Mucosa of rectum (tissue), 2 donors: ENCODE data around the gene GAL3ST3.
"Not testable (repeated sequence)": the region's sequence is repeated elsewhere in the genome, so short reads cannot be mapped to it uniquely, and the experiment has no call there.

ENCODE experiments used
- H3K27ac ChIP-seq, 2 donors: one replicate each; pipeline ENCODE4 v1.7.0; 2013; ENCODE audit warnings: inconsistent platforms in 2 of 2, low read depth in 2 of 2, low read length in 2 of 2
- H3K27me3 ChIP-seq, 2 donors: one replicate each; pipeline ENCODE4 v1.7.0; 2013; ENCODE audit warnings: low read length in 2 of 2; ENCODE audit not compliant: control insufficient read depth in 2 of 2, insufficient read depth in 2 of 2
- H3K36me3 ChIP-seq, 2 donors: one replicate each; pipeline ENCODE4 v1.7.0; 2013; ENCODE audit warnings: low read length in 2 of 2; ENCODE audit not compliant: control insufficient read depth in 2 of 2, insufficient read depth in 2 of 2
- H3K4me1 ChIP-seq, 2 donors: one replicate each; pipeline ENCODE4 v1.7.0; 2013; ENCODE audit warnings: low read length in 2 of 2, mild to moderate bottlenecking in 1 of 2; ENCODE audit not compliant: control insufficient read depth in 2 of 2, insufficient read depth in 2 of 2
- H3K4me3 ChIP-seq, 2 donors: one replicate each; pipeline ENCODE4 v1.7.0; 2013; ENCODE audit warnings: low read length in 2 of 2
- H3K9ac ChIP-seq, 2 donors: one replicate each; pipeline ENCODE4 v1.7.0; 2013; ENCODE audit warnings: low read length in 2 of 2, low read depth in 1 of 2, mild to moderate bottlenecking in 1 of 2
- H3K9me3 ChIP-seq, 2 donors: one replicate each; pipeline ENCODE4 v1.7.0; 2013; ENCODE audit warnings: low read length in 2 of 2; ENCODE audit not compliant: control insufficient read depth in 2 of 2
- donor health status: healthy.
- donor health status: Normal muscosa, but diverticular disease.

GAL3ST3 gene

DNA sequence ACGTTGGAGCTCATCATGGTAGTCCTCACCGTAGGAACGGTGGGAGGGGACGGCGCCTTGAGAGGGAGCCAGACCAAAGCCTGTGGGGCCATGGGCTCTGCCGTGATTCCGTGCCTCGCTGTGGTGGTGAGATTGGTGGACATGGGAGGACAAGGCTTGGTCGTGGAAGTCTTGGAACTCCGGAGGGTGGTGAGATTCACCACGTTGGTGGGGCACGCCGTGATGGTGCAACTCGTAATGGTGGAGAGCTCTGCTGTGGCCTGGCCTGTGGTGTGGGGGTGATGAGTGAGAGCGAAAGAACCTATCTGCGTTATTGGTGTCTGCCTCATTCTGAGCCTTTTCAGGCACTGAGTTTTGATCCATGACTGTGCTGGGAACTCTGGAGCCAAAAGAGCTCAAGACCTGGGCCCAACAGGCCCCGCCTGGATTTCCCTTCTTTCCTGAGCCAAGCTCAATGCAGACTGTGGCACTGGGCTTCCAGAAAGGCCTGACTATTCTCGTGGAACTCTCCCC lies 22.9 kb downstream of the GAL3ST3 start, which contains the start of gene CATSPER1:
TSS of gene CATSPER1 (minus strand) at position 463 of the 513 bp plus-strand sequence. CDS start at position 363, 100 bp downstream.
- Histone ChIP-seq H3K9me3 (no peaks in the 10 kb centered on the region), H3K27me3 (peaks cover 4 to 12% of the 10 kb centered on the region in 2 donors), H3K27ac (no peak within 1 kb of the TSS)

GRCh38 chr11:66023186-66023440 lies 25.8 kb downstream of the GAL3ST3 start:
- not testable (repeated sequence) for H3K36me3 ChIP-seq, H3K27me3 ChIP-seq, H3K9me3 ChIP-seq, H3K9ac ChIP-seq, H3K27ac ChIP-seq, H3K4me1 ChIP-seq, H3K4me3 ChIP-seq

More for the DNA sequence above, 22.9 kb downstream of the GAL3ST3 start, which contains the start of gene CATSPER1:
- no peak within 1 kb of the TSS for H3K9ac ChIP-seq
- H3K4me3 ChIP-seq, result no peak within 1 kb of the TSS
- no peaks in the 10 kb centered on the region for H3K36me3 ChIP-seq
- H3K4me1 ChIP-seq, result no peaks in the 10 kb centered on the region

- peak overlapping the region in 1 of 2 donors; percentile 45 for H3K4me3 ChIP-seq
- H3K4me1 ChIP-seq, result no peaks in the 10 kb centered on the region
- H3K9ac ChIP-seq, result peak overlapping the region in 1 of 2 donors; percentile 14
- no peaks in the 10 kb centered on the region for H3K36me3 ChIP-seq
- H3K9me3 ChIP-seq, result no peaks in the 10 kb centered on the region
- no peak overlapping the region for H3K27ac ChIP-seq
- H3K27me3 ChIP-seq, result peaks cover 4 to 9% of the 10 kb centered on the region in 2 donors
These were observed 26.4 kb downstream of the GAL3ST3 start for GRCh38 chr11:66022401-66023185.

DNA sequence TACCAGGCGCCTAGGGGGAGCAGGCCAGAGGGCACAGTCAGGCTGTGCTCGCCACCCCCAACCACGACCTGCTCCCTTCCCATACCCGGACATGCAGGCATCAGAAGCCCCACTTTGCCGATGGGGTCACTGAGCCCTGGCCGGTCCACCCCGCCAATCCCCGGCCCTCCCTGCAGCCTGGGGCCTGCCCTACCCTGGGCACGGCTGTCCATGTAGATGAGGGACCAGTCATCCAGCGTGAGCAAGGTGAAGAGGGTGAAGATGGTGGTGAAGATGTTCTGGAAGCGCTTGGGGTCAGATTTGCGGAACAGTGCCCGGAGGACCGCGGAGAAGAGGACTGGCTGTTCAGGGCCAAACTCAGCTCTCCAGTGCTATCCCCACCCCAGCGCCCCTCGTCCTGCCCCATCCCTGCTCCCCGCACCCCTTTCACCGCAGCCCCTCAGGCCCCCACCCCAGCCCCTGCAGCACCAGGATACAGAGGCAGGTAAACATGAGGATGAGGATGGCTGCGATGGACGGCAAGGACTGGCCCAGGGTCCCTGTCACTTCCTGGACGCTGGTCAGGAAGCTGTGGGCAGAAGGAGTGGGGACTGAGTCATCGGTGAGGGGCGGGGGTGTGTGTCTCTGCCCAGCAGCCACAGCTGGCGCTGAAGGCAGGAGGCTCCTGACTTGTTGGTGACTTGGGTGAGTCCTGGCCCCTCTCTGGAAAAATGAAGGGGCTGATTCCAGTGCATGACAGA lies 28.2 kb downstream of the GAL3ST3 start:
- Histone ChIP-seq H3K4me1 (no peaks in the 10 kb centered on the region), H3K27ac (no peak overlapping the region), H3K36me3 (no peaks in the 10 kb centered on the region), H3K4me3 (no peak overlapping the region), H3K9ac (no peak overlapping the region), H3K27me3 (peaks cover 4 to 9% of the 10 kb centered on the region in 2 donors), H3K9me3 (no peaks in the 10 kb centered on the region)

DNA sequence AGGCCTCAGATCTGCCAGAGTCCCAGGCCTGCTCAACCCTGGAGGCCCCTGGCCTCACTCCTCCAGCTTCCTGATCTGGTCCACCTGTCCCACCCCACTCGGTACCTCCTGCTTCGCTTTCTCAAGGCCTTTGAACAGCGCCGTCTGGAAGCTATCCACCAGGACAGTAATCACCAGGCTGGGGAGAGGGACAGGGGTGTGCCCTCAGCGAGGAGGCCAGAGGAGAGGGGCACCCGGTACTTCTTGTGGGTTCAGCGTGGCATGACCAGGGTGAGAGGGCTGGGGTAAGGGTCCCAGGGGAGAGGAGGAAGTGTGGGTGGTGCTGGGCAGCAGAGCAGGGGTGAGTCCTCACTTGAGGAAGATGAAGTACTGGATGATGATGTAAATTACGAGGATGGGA lies 28.7 kb downstream of the GAL3ST3 start:
- Histone ChIP-seq H3K9me3 (no peaks in the 10 kb centered on the region), H3K36me3 (no peaks in the 10 kb centered on the region), H3K4me1 (no peaks in the 10 kb centered on the region), H3K27me3 (peaks cover 4 to 9% of the 10 kb centered on the region in 2 donors), H3K27ac (no peak overlapping the region), H3K9ac (no peak overlapping the region), H3K4me3 (no peak overlapping the region)

GRCh38 chr11:66017321-66017720 lies 31.6 kb downstream of the GAL3ST3 start:
- no peaks in the 10 kb centered on the region for H3K36me3 ChIP-seq
- H3K4me1 ChIP-seq, result no peaks in the 10 kb centered on the region
- no peak overlapping the region for H3K27ac ChIP-seq
- H3K4me3 ChIP-seq, result no peak overlapping the region
- no peak overlapping the region for H3K9ac ChIP-seq
- H3K9me3 ChIP-seq, result no peaks in the 10 kb centered on the region
- peaks cover 9 to 10% of the 10 kb centered on the region in 2 donors for H3K27me3 ChIP-seq

DNA sequence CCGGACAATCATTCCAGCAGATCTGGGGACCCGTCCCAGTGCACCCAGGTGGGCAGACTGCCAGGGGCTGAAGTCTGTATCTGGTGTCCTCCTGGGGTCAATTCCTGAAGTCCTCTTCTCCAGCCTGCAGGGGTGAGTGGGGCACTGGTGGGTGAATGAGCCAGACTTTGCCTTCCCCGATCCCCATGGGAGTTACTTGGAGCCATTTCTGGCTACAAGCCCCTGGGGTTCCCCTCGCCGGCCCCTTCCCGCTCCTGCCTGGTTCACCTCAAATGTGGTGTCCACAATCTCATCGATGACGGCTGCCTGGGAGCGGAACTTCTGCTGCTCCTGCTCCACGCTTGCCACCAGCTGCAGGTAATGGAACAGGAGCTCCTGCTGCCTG lies 32.2 kb downstream of the GAL3ST3 start:
- Histone ChIP-seq H3K9ac (no peak overlapping the region), H3K36me3 (no peaks in the 10 kb centered on the region), H3K9me3 (no peaks in the 10 kb centered on the region), H3K4me3 (no peak overlapping the region), H3K4me1 (no peaks in the 10 kb centered on the region), H3K27ac (no peak overlapping the region), H3K27me3 (peaks cover 9 to 11% of the 10 kb centered on the region in 2 donors)

GRCh38 chr11:66015936-66016792 lies 32.8 kb downstream of the GAL3ST3 start:
- H3K27me3 ChIP-seq, result peaks cover 15 to 17% of the 10 kb centered on the region in 2 donors
- H3K9me3 ChIP-seq, result no peaks in the 10 kb centered on the region
- no peak overlapping the region for H3K9ac ChIP-seq
- no peak overlapping the region for H3K4me3 ChIP-seq
- H3K27ac ChIP-seq, result no peak overlapping the region
- no peaks in the 10 kb centered on the region for H3K36me3 ChIP-seq
- H3K4me1 ChIP-seq, result peaks cover 0 to 2% of the 10 kb centered on the region in 2 donors

GRCh38 chr11:66015454-66015881 lies 33.5 kb downstream of the GAL3ST3 start:
- Histone ChIP-seq H3K27ac (no peak overlapping the region), H3K4me1 (peaks cover 0 to 2% of the 10 kb centered on the region in 2 donors), H3K9ac (no peak overlapping the region), H3K27me3 (peaks cover 15 to 17% of the 10 kb centered on the region in 2 donors), H3K9me3 (no peaks in the 10 kb centered on the region), H3K4me3 (no peak overlapping the region), H3K36me3 (no peaks in the 10 kb centered on the region)
